Measurements from ENCODE around the gene SYNE2.
"Not testable (repeated sequence)": the region's sequence is repeated elsewhere in the genome, so short reads cannot be mapped to it uniquely, and the experiment has no call there.

The SYNE2 gene

DNA sequence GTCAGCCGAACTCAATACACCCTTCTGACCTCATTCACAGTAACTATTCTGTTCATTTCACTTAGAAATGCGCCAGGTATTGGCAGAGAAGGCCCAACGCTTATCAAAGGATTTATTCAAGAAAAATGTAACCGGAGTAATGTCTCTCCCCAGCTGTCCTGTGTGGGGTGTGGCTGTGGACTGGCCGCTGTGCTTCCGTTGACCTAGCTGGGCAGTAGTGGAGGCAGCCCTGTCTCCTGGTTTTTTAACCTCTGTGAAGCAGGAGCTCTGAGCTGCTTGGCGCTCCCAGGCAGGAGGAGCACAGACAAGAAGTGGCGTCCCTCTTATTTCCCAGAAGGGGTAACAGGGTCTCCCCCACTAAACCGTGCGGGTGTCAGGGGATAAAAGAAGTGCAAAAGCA is 356.2 kb downstream of the SYNE2 start:
- in situ Hi-C loops (cut with MboI; ENCODE audit: low pct_unique_long_range_greater_than_20kb, low sequenced_read_pairs, unreplicated experiment), result no loop called here

DNA sequence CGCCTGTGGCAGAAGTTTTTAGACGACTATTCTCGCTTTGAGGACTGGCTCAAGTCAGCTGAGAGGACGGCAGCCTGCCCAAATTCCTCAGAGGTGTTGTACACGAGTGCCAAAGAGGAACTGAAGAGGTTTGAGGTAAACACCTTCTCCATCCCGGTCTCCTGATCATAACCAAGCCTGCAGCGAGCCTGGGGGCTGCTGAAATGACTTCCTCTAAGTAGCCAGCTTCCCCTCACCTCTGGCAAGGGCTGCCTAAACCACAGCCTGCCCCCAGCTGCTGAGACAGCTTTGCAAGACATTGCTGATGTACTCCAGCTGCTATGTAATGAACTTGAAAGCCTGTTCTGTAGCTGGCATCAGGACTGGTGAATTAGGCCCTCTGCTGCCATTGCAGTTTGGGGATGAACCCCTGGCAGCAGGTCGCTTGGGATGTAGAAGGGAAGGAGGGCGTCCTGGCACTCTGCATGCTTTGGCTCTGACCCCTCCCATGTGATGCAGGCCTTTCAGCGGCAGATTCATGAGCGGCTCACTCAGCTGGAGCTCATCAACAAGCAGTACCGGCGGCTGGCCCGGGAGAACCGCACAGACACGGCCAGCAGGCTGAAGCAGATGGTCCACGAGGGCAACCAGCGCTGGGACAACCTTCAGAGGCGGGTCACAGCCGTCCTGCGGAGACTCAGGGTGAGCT is 356.8 kb downstream of the SYNE2 start:
- TF ChIP-seq, protein P1, sequence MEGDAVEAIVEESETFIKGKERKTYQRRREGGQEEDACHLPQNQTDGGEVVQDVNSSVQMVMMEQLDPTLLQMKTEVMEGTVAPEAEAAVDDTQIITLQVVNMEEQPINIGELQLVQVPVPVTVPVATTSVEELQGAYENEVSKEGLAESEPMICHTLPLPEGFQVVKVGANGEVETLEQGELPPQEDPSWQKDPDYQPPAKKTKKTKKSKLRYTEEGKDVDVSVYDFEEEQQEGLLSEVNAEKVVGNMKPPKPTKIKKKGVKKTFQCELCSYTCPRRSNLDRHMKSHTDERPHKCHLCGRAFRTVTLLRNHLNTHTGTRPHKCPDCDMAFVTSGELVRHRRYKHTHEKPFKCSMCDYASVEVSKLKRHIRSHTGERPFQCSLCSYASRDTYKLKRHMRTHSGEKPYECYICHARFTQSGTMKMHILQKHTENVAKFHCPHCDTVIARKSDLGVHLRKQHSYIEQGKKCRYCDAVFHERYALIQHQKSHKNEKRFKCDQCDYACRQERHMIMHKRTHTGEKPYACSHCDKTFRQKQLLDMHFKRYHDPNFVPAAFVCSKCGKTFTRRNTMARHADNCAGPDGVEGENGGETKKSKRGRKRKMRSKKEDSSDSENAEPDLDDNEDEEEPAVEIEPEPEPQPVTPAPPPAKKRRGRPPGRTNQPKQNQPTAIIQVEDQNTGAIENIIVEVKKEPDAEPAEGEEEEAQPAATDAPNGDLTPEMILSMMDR (IDR thresholded peaks at IDR 0.05; ENCODE audit: extremely low read depth, insufficient read depth, missing control alignments), result no peak
- DNase-seq (ENCODE audit: low spot score), result no peak
- in situ Hi-C loops (cut with MboI; ENCODE audit: low pct_unique_long_range_greater_than_20kb, low sequenced_read_pairs, unreplicated experiment), result no loop called here

More for the DNA sequence above, 356.2 kb downstream of the SYNE2 start:
- TF ChIP-seq, protein P1 (IDR thresholded peaks at IDR 0.05; ENCODE audit: extremely low read depth, insufficient read depth, missing control alignments), result no peak
- DNase-seq (ENCODE audit: low spot score), result no peak

DNA sequence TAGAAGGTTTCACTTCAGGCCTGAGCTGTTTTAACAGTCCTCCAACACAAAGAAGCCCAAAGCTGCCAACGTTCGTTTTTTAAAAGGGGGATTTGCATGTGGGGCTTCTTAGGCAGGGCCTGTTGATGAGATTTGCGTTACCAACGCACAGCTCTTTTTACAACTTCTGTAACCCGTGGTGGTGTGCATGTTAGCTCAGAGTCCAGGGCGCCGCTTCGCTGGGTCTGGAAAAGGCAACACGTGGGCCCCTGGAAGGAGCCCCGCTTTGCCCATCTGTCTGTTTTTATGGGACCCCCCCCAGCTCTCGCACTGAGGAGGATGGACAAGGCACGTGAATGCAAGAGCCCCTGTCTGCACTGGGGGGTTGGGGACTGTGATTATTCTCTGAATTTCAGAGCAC is 357.4 kb downstream of the SYNE2 start:
- TF ChIP-seq, protein P1 (IDR thresholded peaks at IDR 0.05; ENCODE audit: extremely low read depth, insufficient read depth, missing control alignments), result no peak
- in situ Hi-C loops (cut with MboI; ENCODE audit: low pct_unique_long_range_greater_than_20kb, low sequenced_read_pairs, unreplicated experiment), result no loop called here
- DNase-seq (ENCODE audit: low spot score), result no peak

DNA sequence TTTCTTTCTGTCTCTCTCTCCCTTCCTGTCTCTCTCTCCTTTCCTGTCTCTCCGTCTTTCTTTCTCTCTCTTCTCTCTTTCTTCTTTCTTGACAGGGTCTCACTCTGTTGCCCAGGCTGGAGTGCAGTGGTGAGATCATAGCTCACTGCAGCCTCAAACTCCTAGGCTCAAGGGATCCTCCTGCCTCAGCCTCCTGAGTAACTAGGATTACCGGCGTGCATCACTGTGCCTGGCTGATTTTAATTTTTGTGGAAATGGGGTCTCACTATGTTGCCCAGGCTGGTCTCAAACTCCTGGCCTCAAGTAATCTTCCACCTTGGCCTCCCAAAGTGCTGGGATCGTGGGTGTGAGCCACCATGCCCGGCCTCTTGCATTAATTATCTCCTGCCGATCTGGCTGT is 358.1 kb downstream of the SYNE2 start:
- DNase-seq (ENCODE audit: low spot score); in situ Hi-C loops (cut with MboI; ENCODE audit: low pct_unique_long_range_greater_than_20kb, low sequenced_read_pairs, unreplicated experiment): not testable (repeated sequence)

DNA sequence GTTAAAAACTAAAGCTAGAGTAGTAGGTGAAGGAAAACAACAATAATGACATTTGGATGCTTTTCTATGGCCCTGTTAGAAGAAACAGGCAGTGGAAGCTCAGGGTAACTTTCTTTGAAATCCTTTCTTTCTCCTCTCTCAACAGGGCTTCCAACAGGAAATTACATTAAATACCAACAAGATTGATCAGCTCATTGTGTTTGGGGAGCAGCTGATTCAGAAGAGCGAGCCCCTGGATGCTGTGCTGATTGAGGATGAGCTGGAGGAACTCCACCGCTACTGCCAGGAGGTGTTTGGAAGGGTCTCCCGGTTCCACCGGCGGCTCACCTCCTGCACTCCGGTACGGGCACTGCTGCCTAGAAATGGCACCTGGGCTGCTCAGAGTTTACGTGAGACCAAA is 359.9 kb downstream of the SYNE2 start:
- no peak for DNase-seq (ENCODE audit: low spot score)
- in situ Hi-C loops (cut with MboI; ENCODE audit: low pct_unique_long_range_greater_than_20kb, low sequenced_read_pairs, unreplicated experiment), result no loop called here
- TF ChIP-seq, protein P1 (IDR thresholded peaks at IDR 0.05; ENCODE audit: extremely low read depth, insufficient read depth, missing control alignments), result no peak

DNA sequence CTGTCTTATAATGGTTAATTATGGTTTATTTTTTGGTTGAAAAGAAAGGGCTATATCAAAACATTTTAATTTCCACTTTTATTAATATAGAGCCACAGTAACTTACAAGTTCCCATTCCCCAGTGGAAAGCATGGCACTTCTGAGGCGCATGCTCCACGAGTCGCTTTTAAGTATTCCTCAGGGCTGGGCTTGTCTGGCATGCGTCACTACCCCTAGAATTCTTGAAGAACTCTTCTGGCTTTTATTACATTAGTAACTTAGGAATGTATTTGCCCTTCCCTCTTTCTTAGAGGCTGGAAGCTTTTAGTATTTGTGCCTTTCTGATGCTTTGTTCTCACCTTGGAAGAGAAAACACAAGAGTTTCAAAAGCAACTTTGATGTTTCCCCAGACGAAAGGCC is 360.3 kb downstream of the SYNE2 start:
- in situ Hi-C loops (cut with MboI; ENCODE audit: low pct_unique_long_range_greater_than_20kb, low sequenced_read_pairs, unreplicated experiment), result no loop called here
- TF ChIP-seq, protein P1 (IDR thresholded peaks at IDR 0.05; ENCODE audit: extremely low read depth, insufficient read depth, missing control alignments), result no peak
- no peak for DNase-seq (ENCODE audit: low spot score)

DNA sequence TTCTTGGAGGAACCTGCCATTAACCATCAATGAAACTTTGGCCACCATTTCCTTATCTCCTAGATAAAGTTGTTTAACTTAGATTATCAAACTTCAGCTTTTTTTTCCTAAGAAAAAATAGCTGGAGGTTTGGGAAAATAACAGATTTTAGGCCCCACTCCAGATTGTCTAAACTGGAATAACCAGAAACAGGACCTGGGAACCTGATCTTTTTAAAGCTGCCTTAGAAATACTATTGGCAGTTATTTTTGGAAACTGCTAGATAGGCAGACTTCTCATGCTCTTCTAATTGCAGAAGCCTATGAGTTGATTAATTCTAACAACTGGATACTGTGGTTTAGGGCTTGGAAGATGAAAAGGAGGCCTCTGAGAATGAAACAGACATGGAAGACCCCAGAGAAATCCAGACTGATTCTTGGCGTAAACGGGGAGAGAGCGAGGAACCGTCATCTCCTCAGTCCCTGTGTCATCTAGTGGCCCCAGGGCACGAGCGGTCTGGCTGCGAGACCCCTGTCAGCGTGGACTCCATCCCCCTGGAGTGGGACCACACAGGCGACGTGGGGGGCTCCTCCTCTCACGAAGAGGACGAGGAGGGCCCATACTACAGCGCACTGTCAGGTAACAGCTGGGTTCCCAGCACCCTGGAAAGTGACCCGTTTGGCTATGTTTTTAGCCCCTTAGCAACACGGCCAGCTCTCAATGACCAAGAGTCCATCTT is 361.2 kb downstream of the SYNE2 start:
- TF ChIP-seq, protein P1 (IDR thresholded peaks at IDR 0.05; ENCODE audit: extremely low read depth, insufficient read depth, missing control alignments), result no peak
- no peak for DNase-seq (ENCODE audit: low spot score)
- in situ Hi-C loops (cut with MboI; ENCODE audit: low pct_unique_long_range_greater_than_20kb, low sequenced_read_pairs, unreplicated experiment), result no loop called here

Measured in GM13977 (cell line).